ENCODE data around the gene ASNS.
"Not testable (repeated sequence)": the region's sequence is repeated elsewhere in the genome, so short reads cannot be mapped to it uniquely, and the experiment has no call there.

Gene ASNS

GRCh38 chr7:97872025-97872669 lies at the start of gene ASNS:
TSS of gene ASNS (minus strand) at chr7:97872408. CDS start at chr7:97869156, 3,252 bp downstream.
- DNase-seq (ENCODE audit: low spot score) = peak; percentile 96

GRCh38 chr7:97921254-97921653 lies 49.0 kb upstream of the ASNS start:
- DNase-seq (ENCODE audit: low spot score) = not testable (repeated sequence)

GRCh38 chr7:97915267-97915666 lies 43.1 kb upstream of the ASNS start:
- DNase-seq (ENCODE audit: low spot score) = not testable (repeated sequence)

GRCh38 chr7:97912294-97912693 lies 40.1 kb upstream of the ASNS start:
- DNase-seq (ENCODE audit: low spot score) = not testable (repeated sequence)

GRCh38 chr7:97896893-97897292 lies 24.7 kb upstream of the ASNS start:
- DNase-seq (ENCODE audit: low spot score) = not testable (repeated sequence)

GRCh38 chr7:97891721-97892120 lies 19.5 kb upstream of the ASNS start:
- DNase-seq (ENCODE audit: low spot score) = not testable (repeated sequence)

- DNase-seq (ENCODE audit: low spot score) = not testable (repeated sequence)
Observed at GRCh38 chr7:97879527-97879926, 7.3 kb upstream of the ASNS start.

- DNase-seq (ENCODE audit: low spot score) = not testable (repeated sequence)
Observed at GRCh38 chr7:97874894-97875293, 2.7 kb upstream of the ASNS start.

- DNase-seq (ENCODE audit: low spot score) = no peak
Observed at GRCh38 chr7:97873606-97874005, 1.4 kb upstream of the ASNS start.

GRCh38 chr7:97871659-97872024 lies 566 bp downstream of the ASNS start:
- peak; percentile 30 for DNase-seq (ENCODE audit: low spot score)

GRCh38 chr7:97868788-97869187 lies 3.4 kb downstream of the ASNS start:
- no peak for DNase-seq (ENCODE audit: low spot score)

GRCh38 chr7:97868314-97868713 lies 3.9 kb downstream of the ASNS start:
- DNase-seq (ENCODE audit: low spot score) = no peak

GRCh38 chr7:97865104-97865503 lies 7.1 kb downstream of the ASNS start:
- no peak for DNase-seq (ENCODE audit: low spot score)

- no peak for DNase-seq (ENCODE audit: low spot score)
Observed at GRCh38 chr7:97859606-97860204, 12.5 kb downstream of the ASNS start.

- DNase-seq (ENCODE audit: low spot score) = no peak
Observed at GRCh38 chr7:97858221-97858620, 14.0 kb downstream of the ASNS start.

GRCh38 chr7:97857544-97857943 lies 14.7 kb downstream of the ASNS start:
- DNase-seq (ENCODE audit: low spot score) = no peak

GRCh38 chr7:97851683-97852082 lies 20.5 kb downstream of the ASNS start:
- no peak for DNase-seq (ENCODE audit: low spot score)

- DNase-seq (ENCODE audit: low spot score) = not testable (repeated sequence)
Observed at GRCh38 chr7:97850262-97851031, 21.8 kb downstream of the ASNS start.

GRCh38 chr7:97847791-97848190 lies 24.4 kb downstream of the ASNS start:
- no peak for DNase-seq (ENCODE audit: low spot score)

- no peak for DNase-seq (ENCODE audit: low spot score)
Observed at GRCh38 chr7:97846945-97847344, 25.3 kb downstream of the ASNS start.

GRCh38 chr7:97845622-97846203 lies 26.5 kb downstream of the ASNS start:
- DNase-seq (ENCODE audit: low spot score) = peak; percentile 61

GRCh38 chr7:97844036-97844435 lies 28.2 kb downstream of the ASNS start:
- no peak for DNase-seq (ENCODE audit: low spot score)
